Panc1 (cell line): ENCODE data around the gene HOXB2.

Experiments
- POLR2AphosphoS5 ChIP-seq: IDR thresholded peaks from 2 replicates; pipeline ENCODE4 v1.6.1; 2012; ENCODE audit warnings: mild to moderate bottlenecking, low read depth, low read length, moderate library complexity
- TCF7L2 ChIP-seq: IDR thresholded peaks from 2 replicates; pipeline ENCODE4 v1.6.1; 2011; ENCODE audit warnings: mild to moderate bottlenecking, low read depth, low read length, inconsistent platforms
- TF ChIP-seq, protein P1 (sequence below): fragments of 450-650 bp; IDR thresholded peaks from 2 replicates; pipeline ENCODE4 v1.5.1; 2017; ENCODE audit warnings: mild to moderate bottlenecking
- TF ChIP-seq, protein P2 (sequence below), 2 experiments: IDR thresholded peaks; 2 replicates each; pipeline ENCODE4 v1.6.1; 2011 to 2012; ENCODE audit warnings: low read depth in 2 of 2, control low read depth in 1 of 2, low read length in 1 of 2, mild to moderate bottlenecking in 1 of 2, moderate library complexity in 1 of 2; ENCODE audit not compliant: insufficient read depth in 1 of 2

DNA sequence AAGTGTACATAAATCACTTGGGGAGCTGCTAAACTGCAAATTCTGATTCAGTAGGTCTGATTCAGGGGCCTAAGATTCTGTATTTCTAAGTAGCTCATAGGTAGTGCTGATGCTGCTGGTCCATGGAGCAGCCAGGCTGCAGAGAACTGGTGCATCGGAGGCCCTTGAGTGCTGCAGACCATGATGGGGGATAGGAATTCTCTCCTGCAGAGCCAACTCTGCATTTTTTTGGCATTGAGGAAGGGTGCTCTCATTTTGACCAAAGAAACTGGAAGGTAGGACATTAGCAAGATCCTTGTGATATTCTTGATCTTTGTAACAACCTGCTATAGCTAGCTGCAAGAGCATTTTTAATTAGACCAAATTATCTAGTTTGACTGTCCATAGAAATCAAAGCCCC is 4.7 kb downstream of the HOXB2 start:
- TF ChIP-seq, protein P1, sequence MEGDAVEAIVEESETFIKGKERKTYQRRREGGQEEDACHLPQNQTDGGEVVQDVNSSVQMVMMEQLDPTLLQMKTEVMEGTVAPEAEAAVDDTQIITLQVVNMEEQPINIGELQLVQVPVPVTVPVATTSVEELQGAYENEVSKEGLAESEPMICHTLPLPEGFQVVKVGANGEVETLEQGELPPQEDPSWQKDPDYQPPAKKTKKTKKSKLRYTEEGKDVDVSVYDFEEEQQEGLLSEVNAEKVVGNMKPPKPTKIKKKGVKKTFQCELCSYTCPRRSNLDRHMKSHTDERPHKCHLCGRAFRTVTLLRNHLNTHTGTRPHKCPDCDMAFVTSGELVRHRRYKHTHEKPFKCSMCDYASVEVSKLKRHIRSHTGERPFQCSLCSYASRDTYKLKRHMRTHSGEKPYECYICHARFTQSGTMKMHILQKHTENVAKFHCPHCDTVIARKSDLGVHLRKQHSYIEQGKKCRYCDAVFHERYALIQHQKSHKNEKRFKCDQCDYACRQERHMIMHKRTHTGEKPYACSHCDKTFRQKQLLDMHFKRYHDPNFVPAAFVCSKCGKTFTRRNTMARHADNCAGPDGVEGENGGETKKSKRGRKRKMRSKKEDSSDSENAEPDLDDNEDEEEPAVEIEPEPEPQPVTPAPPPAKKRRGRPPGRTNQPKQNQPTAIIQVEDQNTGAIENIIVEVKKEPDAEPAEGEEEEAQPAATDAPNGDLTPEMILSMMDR = no peak
- TF ChIP-seq POLR2AphosphoS5 (peak; percentile 67), TCF7L2 (no peak)
- TF ChIP-seq, protein P2, sequence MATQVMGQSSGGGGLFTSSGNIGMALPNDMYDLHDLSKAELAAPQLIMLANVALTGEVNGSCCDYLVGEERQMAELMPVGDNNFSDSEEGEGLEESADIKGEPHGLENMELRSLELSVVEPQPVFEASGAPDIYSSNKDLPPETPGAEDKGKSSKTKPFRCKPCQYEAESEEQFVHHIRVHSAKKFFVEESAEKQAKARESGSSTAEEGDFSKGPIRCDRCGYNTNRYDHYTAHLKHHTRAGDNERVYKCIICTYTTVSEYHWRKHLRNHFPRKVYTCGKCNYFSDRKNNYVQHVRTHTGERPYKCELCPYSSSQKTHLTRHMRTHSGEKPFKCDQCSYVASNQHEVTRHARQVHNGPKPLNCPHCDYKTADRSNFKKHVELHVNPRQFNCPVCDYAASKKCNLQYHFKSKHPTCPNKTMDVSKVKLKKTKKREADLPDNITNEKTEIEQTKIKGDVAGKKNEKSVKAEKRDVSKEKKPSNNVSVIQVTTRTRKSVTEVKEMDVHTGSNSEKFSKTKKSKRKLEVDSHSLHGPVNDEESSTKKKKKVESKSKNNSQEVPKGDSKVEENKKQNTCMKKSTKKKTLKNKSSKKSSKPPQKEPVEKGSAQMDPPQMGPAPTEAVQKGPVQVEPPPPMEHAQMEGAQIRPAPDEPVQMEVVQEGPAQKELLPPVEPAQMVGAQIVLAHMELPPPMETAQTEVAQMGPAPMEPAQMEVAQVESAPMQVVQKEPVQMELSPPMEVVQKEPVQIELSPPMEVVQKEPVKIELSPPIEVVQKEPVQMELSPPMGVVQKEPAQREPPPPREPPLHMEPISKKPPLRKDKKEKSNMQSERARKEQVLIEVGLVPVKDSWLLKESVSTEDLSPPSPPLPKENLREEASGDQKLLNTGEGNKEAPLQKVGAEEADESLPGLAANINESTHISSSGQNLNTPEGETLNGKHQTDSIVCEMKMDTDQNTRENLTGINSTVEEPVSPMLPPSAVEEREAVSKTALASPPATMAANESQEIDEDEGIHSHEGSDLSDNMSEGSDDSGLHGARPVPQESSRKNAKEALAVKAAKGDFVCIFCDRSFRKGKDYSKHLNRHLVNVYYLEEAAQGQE (IDR thresholded peaks at IDR 0.05; ENCODE audit: insufficient read depth in 1 of 2, low read depth in 2 of 2, low read length in 1 of 2) = no peak
